Mucosa of rectum (tissue), 2 donors: ENCODE measurements around the gene RNPS1.
"Not testable (repeated sequence)": the region's sequence is repeated elsewhere in the genome, so short reads cannot be mapped to it uniquely, and the experiment has no call there.

Experiments
- H3K27ac ChIP-seq, 2 donors: one replicate each; pipeline ENCODE4 v1.7.0; 2013; ENCODE audit warnings: inconsistent platforms in 2 of 2, low read depth in 2 of 2, low read length in 2 of 2
- H3K27me3 ChIP-seq, 2 donors: one replicate each; pipeline ENCODE4 v1.7.0; 2013; ENCODE audit warnings: low read length in 2 of 2; ENCODE audit not compliant: control insufficient read depth in 2 of 2, insufficient read depth in 2 of 2
- H3K36me3 ChIP-seq, 2 donors: one replicate each; pipeline ENCODE4 v1.7.0; 2013; ENCODE audit warnings: low read length in 2 of 2; ENCODE audit not compliant: control insufficient read depth in 2 of 2, insufficient read depth in 2 of 2
- H3K4me1 ChIP-seq, 2 donors: one replicate each; pipeline ENCODE4 v1.7.0; 2013; ENCODE audit warnings: low read length in 2 of 2, mild to moderate bottlenecking in 1 of 2; ENCODE audit not compliant: control insufficient read depth in 2 of 2, insufficient read depth in 2 of 2
- H3K4me3 ChIP-seq, 2 donors: one replicate each; pipeline ENCODE4 v1.7.0; 2013; ENCODE audit warnings: low read length in 2 of 2
- H3K9ac ChIP-seq, 2 donors: one replicate each; pipeline ENCODE4 v1.7.0; 2013; ENCODE audit warnings: low read length in 2 of 2, low read depth in 1 of 2, mild to moderate bottlenecking in 1 of 2
- H3K9me3 ChIP-seq, 2 donors: one replicate each; pipeline ENCODE4 v1.7.0; 2013; ENCODE audit warnings: low read length in 2 of 2; ENCODE audit not compliant: control insufficient read depth in 2 of 2
- donor health status: healthy.
- donor health status: Normal muscosa, but diverticular disease.

Gene RNPS1

GRCh38 chr16:2243781-2244180, 24.1 kb downstream of the RNPS1 start:
- Histone ChIP-seq H3K9ac (no peak overlapping the region), H3K4me3 (no peak overlapping the region), H3K9me3 (no peaks in the 10 kb centered on the region), H3K4me1 (no peaks in the 10 kb centered on the region), H3K27me3 (no peaks in the 10 kb centered on the region), H3K27ac (no peak overlapping the region), H3K36me3 (peaks cover 26 to 44% of the 10 kb centered on the region in 2 donors)

DNA sequence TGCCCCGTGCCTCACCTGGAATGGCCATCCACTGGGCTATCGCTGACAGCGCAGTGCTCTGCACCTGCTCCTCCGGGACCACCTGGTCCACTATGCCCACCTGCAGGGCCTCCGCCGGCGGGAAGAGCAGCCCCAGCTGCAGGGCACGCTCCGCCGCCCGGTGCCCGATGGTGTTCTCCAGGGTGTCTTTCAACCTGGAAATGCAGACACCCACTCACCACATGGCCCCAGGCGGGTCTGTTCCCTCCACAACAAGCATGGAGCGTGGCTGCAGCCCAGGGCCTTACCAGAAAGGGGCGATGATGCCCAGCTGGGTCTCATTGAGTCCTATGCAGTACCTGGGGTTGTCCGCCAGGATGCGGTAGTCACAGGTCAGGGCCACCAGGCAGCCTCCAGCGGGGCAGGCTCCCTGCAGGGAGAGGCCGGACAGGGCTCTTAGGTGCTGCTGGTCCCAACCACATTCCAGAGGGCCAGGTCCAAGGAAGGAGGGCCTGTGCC, 24.8 kb downstream of the RNPS1 start:
- no peak overlapping the region for H3K9ac ChIP-seq
- peaks cover 0 to under 1% of the 10 kb centered on the region in 2 donors for H3K27me3 ChIP-seq
- no peak overlapping the region for H3K27ac ChIP-seq
- H3K4me1 ChIP-seq = no peaks in the 10 kb centered on the region
- H3K9me3 ChIP-seq = no peaks in the 10 kb centered on the region
- no peak overlapping the region for H3K4me3 ChIP-seq
- peaks cover 26 to 41% of the 10 kb centered on the region in 2 donors for H3K36me3 ChIP-seq

- H3K4me3 ChIP-seq = no peak overlapping the region
- H3K9ac ChIP-seq = no peak overlapping the region
- no peaks in the 10 kb centered on the region for H3K9me3 ChIP-seq
- peaks cover 26 to 41% of the 10 kb centered on the region in 2 donors for H3K36me3 ChIP-seq
- peaks cover 3 to 6% of the 10 kb centered on the region in 2 donors for H3K27me3 ChIP-seq
- no peaks in the 10 kb centered on the region for H3K4me1 ChIP-seq
- H3K27ac ChIP-seq = no peak overlapping the region
Measured at GRCh38 chr16:2242598-2242997, 25.3 kb downstream of the RNPS1 start.

GRCh38 chr16:2240331-2240730, 27.6 kb downstream of the RNPS1 start:
- not testable (repeated sequence) for H3K9me3 ChIP-seq, H3K27ac ChIP-seq, H3K9ac ChIP-seq, H3K4me3 ChIP-seq
- peaks cover 11 to 12% of the 10 kb centered on the region in 2 donors for H3K4me1 ChIP-seq
- peaks cover 9 to 17% of the 10 kb centered on the region in 2 donors for H3K27me3 ChIP-seq
- peaks cover 17 to 30% of the 10 kb centered on the region in 2 donors for H3K36me3 ChIP-seq

GRCh38 chr16:2238838-2239675, 28.9 kb downstream of the RNPS1 start:
- H3K4me1 ChIP-seq = peaks cover 11 to 14% of the 10 kb centered on the region in 2 donors
- H3K9me3 ChIP-seq = no peaks in the 10 kb centered on the region
- H3K9ac ChIP-seq = no peak overlapping the region
- peaks cover 16 to 35% of the 10 kb centered on the region in 2 donors for H3K36me3 ChIP-seq
- no peak overlapping the region for H3K27ac ChIP-seq
- peaks cover 9 to 17% of the 10 kb centered on the region in 2 donors for H3K27me3 ChIP-seq
- no peak overlapping the region for H3K4me3 ChIP-seq

- H3K9me3 ChIP-seq = no peaks in the 10 kb centered on the region
- H3K36me3 ChIP-seq = peaks cover 21 to 31% of the 10 kb centered on the region in 2 donors
- H3K27me3 ChIP-seq = peaks cover 9 to 17% of the 10 kb centered on the region in 2 donors
- H3K4me1 ChIP-seq = peaks cover 11 to 14% of the 10 kb centered on the region in 2 donors
- H3K27ac ChIP-seq = no peak overlapping the region
- H3K4me3 ChIP-seq = no peak overlapping the region
- H3K9ac ChIP-seq = no peak overlapping the region
Measured at GRCh38 chr16:2238150-2238837, 29.6 kb downstream of the RNPS1 start.

DNA sequence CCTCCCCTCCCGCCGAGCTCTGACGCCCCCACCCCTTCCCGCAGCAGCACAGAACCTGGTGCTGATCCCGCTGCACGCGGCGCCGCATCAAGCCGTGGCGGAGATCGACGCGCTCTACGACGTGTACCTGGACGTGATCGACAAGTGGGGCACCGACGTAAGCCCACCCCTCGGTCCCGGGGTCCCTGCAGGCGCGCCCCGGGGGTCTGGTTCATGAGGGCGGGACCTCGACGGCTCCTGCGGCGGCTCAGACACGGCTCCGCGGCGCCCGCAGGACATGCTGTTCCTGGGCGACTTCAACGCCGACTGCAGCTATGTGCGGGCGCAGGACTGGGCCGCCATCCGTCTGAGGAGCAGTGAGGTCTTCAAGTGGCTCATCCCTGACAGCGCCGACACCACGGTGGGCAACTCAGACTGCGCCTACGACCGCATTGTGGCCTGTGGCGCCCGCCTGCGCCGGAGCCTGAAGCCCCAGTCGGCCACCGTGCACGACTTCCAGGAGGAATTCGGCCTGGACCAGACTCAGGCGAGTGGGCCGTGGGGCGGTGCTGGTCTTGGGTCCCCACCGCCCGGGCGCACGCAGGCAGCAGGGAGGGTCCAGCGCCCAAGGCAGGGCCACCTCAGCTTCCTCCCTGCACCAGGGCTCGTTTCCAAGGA, 30.3 kb downstream of the RNPS1 start:
- no peak overlapping the region for H3K9ac ChIP-seq
- H3K27ac ChIP-seq = no peak overlapping the region
- peaks cover 20 to 31% of the 10 kb centered on the region in 2 donors for H3K36me3 ChIP-seq
- peaks cover 11 to 14% of the 10 kb centered on the region in 2 donors for H3K4me1 ChIP-seq
- H3K4me3 ChIP-seq = no peak overlapping the region
- H3K9me3 ChIP-seq = no peaks in the 10 kb centered on the region
- H3K27me3 ChIP-seq = peaks cover 9 to 17% of the 10 kb centered on the region in 2 donors

DNA sequence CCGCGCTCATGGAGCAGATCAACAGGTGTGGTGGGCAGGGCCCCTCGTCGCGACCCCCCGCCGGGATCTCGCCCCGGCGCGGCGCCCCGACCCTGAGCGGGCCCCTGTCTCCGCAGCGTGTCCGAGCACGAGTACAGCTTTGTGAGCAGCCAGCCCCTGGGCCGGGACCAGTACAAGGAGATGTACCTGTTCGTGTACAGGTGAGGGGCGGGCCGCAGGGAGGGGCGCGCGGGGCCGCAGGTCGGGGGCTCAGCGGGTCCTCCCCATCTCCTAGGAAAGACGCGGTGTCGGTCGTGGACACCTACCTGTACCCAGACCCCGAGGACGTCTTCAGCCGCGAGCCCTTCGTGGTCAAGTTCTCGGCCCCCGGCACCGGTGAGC, 30.8 kb downstream of the RNPS1 start:
- Histone ChIP-seq H3K9me3 (no peaks in the 10 kb centered on the region), H3K36me3 (peaks cover 25 to 29% of the 10 kb centered on the region in 2 donors), H3K9ac (no peak overlapping the region), H3K4me3 (no peak overlapping the region), H3K27ac (no peak overlapping the region), H3K27me3 (peaks cover 9 to 17% of the 10 kb centered on the region in 2 donors), H3K4me1 (peaks cover 11 to 14% of the 10 kb centered on the region in 2 donors)

- Histone ChIP-seq H3K27me3 (peaks cover 9 to 17% of the 10 kb centered on the region in 2 donors), H3K27ac (no peak within 1 kb of the TSS), H3K4me1 (peaks cover 11 to 14% of the 10 kb centered on the region in 2 donors), H3K9me3 (no peaks in the 10 kb centered on the region), H3K4me3 (peak within 1 kb of the TSS in 1 of 2 donors; percentile 35), H3K9ac (no peak within 1 kb of the TSS), H3K36me3 (peaks cover 31 to 33% of the 10 kb centered on the region in 2 donors)
Measured at GRCh38 chr16:2236337-2237101, 31.4 kb downstream of the RNPS1 start, which contains the start of gene DNASE1L2. Gene DNASE1L2 (plus strand): TSS chr16:2236444. CDS start chr16:2236817, 373 bp downstream.
